ENCODE results near the gene SIRT1.

The SIRT1 gene

DNA sequence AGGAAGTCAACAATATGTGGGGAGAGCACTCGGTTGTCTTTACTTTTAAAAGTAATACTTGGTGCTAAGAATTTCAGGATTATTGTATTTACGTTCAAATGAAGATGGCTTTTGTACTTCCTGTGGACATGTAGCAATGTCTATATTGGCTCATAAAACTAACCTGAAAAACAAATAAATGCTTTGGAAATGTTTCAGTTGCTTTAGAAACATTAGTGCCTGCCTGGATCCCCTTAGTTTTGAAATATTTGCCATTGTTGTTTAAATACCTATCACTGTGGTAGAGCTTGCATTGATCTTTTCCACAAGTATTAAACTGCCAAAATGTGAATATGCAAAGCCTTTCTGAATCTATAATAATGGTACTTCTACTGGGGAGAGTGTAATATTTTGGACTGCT is 32.7 kb downstream of the SIRT1 start:
- H3K4me3 ChIP-seq (ENCODE audit: low read depth, low read length) = no peak overlapping the region
- TF ChIP-seq, protein P1, sequence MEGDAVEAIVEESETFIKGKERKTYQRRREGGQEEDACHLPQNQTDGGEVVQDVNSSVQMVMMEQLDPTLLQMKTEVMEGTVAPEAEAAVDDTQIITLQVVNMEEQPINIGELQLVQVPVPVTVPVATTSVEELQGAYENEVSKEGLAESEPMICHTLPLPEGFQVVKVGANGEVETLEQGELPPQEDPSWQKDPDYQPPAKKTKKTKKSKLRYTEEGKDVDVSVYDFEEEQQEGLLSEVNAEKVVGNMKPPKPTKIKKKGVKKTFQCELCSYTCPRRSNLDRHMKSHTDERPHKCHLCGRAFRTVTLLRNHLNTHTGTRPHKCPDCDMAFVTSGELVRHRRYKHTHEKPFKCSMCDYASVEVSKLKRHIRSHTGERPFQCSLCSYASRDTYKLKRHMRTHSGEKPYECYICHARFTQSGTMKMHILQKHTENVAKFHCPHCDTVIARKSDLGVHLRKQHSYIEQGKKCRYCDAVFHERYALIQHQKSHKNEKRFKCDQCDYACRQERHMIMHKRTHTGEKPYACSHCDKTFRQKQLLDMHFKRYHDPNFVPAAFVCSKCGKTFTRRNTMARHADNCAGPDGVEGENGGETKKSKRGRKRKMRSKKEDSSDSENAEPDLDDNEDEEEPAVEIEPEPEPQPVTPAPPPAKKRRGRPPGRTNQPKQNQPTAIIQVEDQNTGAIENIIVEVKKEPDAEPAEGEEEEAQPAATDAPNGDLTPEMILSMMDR (IDR thresholded peaks at IDR 0.05; ENCODE audit: low read depth, low read length) = no peak

DNA sequence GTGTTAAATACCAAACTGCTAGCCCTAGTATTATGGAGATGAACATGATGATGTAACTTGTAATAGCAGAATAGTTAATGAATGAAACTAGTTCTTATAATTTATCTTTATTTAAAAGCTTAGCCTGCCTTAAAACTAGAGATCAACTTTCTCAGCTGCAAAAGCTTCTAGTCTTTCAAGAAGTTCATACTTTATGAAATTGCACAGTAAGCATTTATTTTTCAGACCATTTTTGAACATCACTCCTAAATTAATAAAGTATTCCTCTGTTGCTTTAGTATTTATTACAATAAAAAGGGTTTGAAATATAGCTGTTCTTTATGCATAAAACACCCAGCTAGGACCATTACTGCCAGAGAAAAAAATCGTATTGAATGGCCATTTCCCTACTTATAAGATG is 33.2 kb downstream of the SIRT1 start:
- H3K4me3 ChIP-seq (ENCODE audit: low read depth, low read length) = no peak overlapping the region
- TF ChIP-seq, protein P1 (IDR thresholded peaks at IDR 0.05; ENCODE audit: low read depth, low read length) = no peak

DNA sequence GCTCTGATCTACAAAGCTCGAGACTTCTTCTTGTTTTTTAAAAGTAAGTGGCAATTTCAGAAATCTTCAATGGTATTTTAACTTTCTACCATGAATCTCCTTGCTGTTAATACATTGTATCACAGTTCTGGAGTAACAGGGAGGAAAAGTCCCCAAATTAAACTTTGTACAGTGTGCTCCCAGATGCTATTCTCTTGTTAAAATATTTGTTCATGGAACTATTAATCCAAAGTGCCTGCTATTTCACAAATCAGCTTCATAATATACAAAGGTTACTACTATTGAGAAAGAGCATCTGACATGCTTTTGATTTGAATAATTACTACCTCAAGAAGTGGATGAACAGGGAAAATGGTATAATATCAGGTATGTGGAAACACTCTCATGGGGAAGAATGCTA is 36.6 kb downstream of the SIRT1 start:
- no peak overlapping the region for H3K4me3 ChIP-seq (ENCODE audit: low read depth, low read length)
- TF ChIP-seq, protein P1 (IDR thresholded peaks at IDR 0.05; ENCODE audit: low read depth, low read length) = no peak

DNA sequence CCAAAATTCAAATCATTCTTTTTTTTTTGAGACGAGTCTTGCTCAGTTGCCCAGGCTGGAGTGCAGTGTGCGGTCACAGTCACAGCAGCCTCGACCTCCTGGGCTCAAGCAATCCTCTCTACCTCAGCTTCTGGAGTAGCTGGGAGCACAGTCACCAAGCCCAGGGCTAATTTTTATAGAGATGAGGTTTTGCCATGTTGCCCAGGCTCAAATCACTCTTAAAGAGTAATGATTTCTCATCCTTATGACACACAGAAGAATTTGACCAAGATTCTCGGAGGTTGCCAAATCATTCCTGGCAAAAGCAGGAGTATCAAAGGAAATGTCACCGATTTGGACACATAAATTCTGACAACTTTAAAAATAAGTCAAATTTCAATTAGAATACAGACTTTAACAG is 39.1 kb downstream of the SIRT1 start:
- no peak overlapping the region for H3K4me3 ChIP-seq (ENCODE audit: low read depth, low read length)
- TF ChIP-seq, protein P1 (IDR thresholded peaks at IDR 0.05; ENCODE audit: low read depth, low read length) = no peak

DNA sequence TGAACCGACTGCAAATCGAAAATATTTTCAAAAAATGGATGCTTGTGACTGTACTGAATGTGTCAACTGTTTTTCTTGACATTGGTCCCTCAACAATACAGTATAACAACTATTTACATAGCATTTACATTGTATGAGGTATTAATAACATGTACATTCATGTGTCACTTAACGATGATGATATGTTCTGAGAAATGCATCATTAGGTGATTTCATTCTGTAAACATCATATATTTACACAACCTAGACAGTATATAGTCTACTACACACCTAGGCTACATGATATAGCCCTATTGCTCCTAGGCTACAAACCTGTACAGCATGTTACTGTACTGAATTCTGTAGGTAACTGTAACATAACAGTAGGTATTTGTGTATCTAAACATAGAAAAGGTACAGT is 39.7 kb downstream of the SIRT1 start:
- TF ChIP-seq, protein P1 (IDR thresholded peaks at IDR 0.05; ENCODE audit: low read depth, low read length) = no peak
- no peak overlapping the region for H3K4me3 ChIP-seq (ENCODE audit: low read depth, low read length)

DNA sequence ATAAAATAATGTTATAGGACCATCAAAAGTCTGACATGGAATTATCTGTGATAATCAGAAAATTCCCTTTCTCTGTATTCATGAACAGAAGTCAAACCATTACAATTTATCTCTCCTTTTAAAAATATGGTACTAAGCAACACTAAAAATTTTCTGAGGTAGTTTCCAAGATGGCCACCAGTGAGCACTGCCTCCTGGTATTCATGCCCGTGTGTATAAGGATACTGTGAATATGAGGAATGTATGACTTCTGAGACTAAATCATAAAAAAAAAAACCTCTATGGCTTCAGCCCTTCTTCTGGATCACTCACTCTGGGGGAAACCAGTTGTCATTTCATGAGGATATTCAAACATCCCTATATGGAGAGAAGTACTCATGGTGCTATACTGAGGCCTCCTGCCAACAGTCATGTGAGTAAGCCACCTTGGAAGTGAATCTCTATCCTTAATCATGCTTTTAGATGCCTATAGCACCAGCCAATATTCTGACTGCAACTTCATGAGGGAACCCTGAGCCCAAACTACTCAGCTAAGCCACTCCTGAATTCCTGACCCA is 41.1 kb downstream of the SIRT1 start:
- TF ChIP-seq, protein P1 (IDR thresholded peaks at IDR 0.05; ENCODE audit: low read depth, low read length) = no peak
- H3K4me3 ChIP-seq (ENCODE audit: low read depth, low read length) = no peak overlapping the region

DNA sequence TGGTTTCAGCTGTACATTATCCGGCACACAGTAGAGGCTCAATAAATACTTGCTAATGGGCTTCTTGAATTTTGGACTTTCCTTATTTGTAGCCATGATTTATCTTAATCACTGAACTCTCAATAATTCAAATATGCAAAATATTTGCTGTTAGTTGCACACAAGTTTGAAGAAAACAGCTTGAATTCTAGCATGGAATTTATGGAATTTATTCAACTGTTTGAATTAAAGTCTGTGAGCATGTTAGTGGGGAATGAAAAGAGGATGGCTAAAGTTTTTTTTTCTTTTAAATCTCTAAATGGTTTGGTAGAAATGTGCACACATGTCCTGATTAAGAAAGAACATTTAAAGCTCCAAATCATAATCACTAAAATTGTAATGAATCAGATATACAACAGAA is 42.5 kb downstream of the SIRT1 start:
- H3K4me3 ChIP-seq (ENCODE audit: low read depth, low read length) = no peak overlapping the region
- TF ChIP-seq, protein P1 (IDR thresholded peaks at IDR 0.05; ENCODE audit: low read depth, low read length) = no peak

Data from WI38 (cell line).